Measurements from ENCODE around the gene SETDB2. TPM values are rescaled to one million over a fixed set of nuclear protein-coding genes. Genes with fewer than 3 reads are reported as not detected.

The SETDB2 gene
- total RNA-seq, 1 experiment from 2014 or later = 14.7 TPM

DNA sequence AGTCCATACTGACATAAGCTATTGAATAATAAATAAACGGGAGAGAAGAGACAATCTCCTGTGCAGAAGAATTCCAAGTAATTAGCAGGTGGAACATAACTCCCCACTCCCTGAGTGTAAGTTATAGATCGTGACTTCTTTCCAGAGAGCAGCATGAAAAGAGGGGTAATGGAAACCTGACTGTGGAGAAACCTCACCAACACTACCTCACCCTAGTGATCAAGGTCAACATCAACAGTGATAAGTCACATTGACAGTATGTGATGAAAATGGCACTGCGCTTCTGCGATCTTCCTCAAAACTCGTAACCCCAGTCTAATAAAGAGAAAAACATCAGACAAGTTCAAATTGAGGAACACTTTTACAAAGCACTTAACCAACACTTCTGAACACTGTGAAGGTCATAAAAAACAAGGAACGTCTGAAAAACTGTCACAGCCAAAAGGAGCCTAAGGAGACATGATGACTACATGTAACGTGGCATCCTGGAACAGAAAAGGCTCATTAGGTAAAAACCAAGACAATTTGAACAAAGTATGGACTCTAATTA is 20.0 kb upstream of the SETDB2 start:
- Mint-ChIP-seq H3K36me3 (ENCODE audit: insufficient read depth, unreplicated experiment) (no peaks in the 10 kb centered on the region), H3K9me3 (ENCODE audit: unreplicated experiment) (no peaks in the 10 kb centered on the region), H3K27me3 (ENCODE audit: insufficient read depth, unreplicated experiment) (no peaks in the 10 kb centered on the region), H3K27ac (ENCODE audit: unreplicated experiment) (no peak overlapping the region), H3K4me3 (ENCODE audit: unreplicated experiment) (no peak overlapping the region), H3K4me1 (ENCODE audit: low read depth, unreplicated experiment) (peaks cover 4% of the 10 kb centered on the region)
- no peaks in the 10 kb centered on the region for H3K9me3 ChIP-seq
- no peaks in the 10 kb centered on the region for H3K27me3 ChIP-seq (replicated peaks; ENCODE audit: control insufficient read depth, insufficient read depth, low read length)
- ChIA-PET CTCF (no interaction called here), POLR2A (no interaction called here)
- intact Hi-C loops (cut with micrococcal nuclease; ENCODE audit: unreplicated experiment) = loop anchor here (5.0 kb wide), 1 partner anchor 122 kb away; no protein-coding TSS in a partner anchor
- TF ChIP-seq, protein P1, sequence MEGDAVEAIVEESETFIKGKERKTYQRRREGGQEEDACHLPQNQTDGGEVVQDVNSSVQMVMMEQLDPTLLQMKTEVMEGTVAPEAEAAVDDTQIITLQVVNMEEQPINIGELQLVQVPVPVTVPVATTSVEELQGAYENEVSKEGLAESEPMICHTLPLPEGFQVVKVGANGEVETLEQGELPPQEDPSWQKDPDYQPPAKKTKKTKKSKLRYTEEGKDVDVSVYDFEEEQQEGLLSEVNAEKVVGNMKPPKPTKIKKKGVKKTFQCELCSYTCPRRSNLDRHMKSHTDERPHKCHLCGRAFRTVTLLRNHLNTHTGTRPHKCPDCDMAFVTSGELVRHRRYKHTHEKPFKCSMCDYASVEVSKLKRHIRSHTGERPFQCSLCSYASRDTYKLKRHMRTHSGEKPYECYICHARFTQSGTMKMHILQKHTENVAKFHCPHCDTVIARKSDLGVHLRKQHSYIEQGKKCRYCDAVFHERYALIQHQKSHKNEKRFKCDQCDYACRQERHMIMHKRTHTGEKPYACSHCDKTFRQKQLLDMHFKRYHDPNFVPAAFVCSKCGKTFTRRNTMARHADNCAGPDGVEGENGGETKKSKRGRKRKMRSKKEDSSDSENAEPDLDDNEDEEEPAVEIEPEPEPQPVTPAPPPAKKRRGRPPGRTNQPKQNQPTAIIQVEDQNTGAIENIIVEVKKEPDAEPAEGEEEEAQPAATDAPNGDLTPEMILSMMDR (IDR thresholded peaks at IDR 0.05; ENCODE audit: insufficient read depth in 1 of 2, low read depth in 1 of 2, low read length in 1 of 2, severe bottlenecking in 1 of 2, unreplicated experiment in 1 of 2) = no peak
- BruUV-seq (replicated peaks) = no TSS peak
- H3K4me1 ChIP-seq = no peaks in the 10 kb centered on the region
- H3K4me3 ChIP-seq (ENCODE audit: low read depth, low read length) = no peak overlapping the region
- no peak for DNase-seq
- H3K36me3 ChIP-seq (ENCODE audit: control insufficient read depth, insufficient read depth, low read length) = no peaks in the 10 kb centered on the region

DNA sequence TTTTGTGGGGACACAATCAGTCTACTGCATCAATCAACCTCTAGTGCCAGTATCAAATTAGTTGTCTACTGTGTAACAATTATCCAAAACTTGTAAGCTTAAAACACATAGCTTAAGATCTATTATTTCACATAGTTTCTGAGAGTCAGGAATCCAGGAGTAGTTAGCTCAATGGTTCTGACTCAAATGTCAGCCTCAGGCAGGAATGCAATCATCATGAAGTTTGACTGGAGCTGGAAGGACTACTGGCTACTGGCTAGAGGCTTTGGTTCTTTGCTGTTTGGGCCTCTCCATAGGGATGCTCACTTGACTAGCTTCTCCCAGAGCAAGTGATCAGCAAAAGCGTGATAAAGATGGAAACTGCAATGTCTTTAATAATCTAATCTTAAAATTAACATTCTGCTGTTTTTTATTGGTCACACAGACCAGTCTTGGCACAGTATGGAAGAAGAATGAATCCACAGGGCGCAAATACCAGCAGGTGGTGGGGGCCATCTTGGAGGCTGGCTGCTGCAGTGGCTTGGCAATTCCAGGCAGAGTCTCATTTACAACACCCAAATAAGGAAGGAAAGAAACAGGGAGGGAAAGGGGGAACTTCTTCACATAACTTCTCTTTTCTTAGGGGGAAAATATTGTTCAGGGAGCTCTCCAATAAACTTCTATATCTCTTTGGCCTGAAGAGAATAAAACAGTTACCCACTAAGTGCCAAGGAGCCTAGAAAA is 15.9 kb upstream of the SETDB2 start:
- H3K9me3 ChIP-seq = no peaks in the 10 kb centered on the region
- DNase-seq = no peak
- H3K4me1 Mint-ChIP-seq (ENCODE audit: low read depth, unreplicated experiment) = no peaks in the 10 kb centered on the region
- no peaks in the 10 kb centered on the region for H3K4me1 ChIP-seq
- no peak overlapping the region for H3K4me3 ChIP-seq (ENCODE audit: low read depth, low read length)
- no peaks in the 10 kb centered on the region for H3K36me3 Mint-ChIP-seq (ENCODE audit: insufficient read depth, unreplicated experiment)
- intact Hi-C loops (cut with micrococcal nuclease; ENCODE audit: unreplicated experiment) = no loop called here
- H3K27me3 Mint-ChIP-seq (ENCODE audit: insufficient read depth, unreplicated experiment) = no peaks in the 10 kb centered on the region
- CTCF ChIA-PET = interaction anchor here (1.3 kb wide), 1 partner anchor 146 kb away, joined by 3 read pairs; no protein-coding TSS in a partner anchor
- TF ChIP-seq, protein P1 (IDR thresholded peaks at IDR 0.05; ENCODE audit: insufficient read depth in 1 of 2, low read depth in 1 of 2, low read length in 1 of 2, severe bottlenecking in 1 of 2, unreplicated experiment in 1 of 2) = no peak
- H3K9me3 Mint-ChIP-seq (ENCODE audit: unreplicated experiment) = no peaks in the 10 kb centered on the region
- no peaks in the 10 kb centered on the region for H3K36me3 ChIP-seq (ENCODE audit: control insufficient read depth, insufficient read depth, low read length)
- no peaks in the 10 kb centered on the region for H3K27me3 ChIP-seq (replicated peaks; ENCODE audit: control insufficient read depth, insufficient read depth, low read length)
- H3K4me3 Mint-ChIP-seq (ENCODE audit: unreplicated experiment) = no peak overlapping the region
- H3K27ac Mint-ChIP-seq (ENCODE audit: unreplicated experiment) = no peak overlapping the region
- no TSS peak for BruUV-seq (replicated peaks)
- POLR2A ChIA-PET = interaction anchor here (1.6 kb wide), 1 partner anchor 16 kb away, joined by 6 read pairs; the partner anchor contains the start of genes CAB39L and SETDB2

DNA sequence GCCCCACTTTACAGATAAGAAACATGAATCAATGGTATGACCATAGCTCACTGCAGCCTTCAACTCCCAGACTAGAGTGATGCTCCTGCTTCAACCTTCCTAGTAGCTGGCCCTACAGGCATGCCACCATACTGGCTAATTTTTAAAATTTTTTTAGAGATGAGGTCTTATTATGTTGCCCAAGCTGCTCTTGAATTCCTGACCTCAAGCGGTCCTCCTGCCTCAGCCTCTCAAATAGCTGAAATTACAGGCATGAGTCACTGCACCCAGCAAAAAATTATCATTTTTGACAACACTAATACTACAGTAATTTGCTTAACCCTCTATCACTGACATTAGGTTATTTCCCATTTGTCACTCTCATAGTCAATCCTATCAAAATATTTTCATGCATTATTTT is 15.0 kb upstream of the SETDB2 start:
- H3K27ac Mint-ChIP-seq (ENCODE audit: unreplicated experiment) = no peak overlapping the region
- ChIA-PET POLR2A (no interaction called here), CTCF (no interaction called here)
- H3K9me3 Mint-ChIP-seq (ENCODE audit: unreplicated experiment) = no peaks in the 10 kb centered on the region
- no peak for DNase-seq
- no peak overlapping the region for H3K4me3 Mint-ChIP-seq (ENCODE audit: unreplicated experiment)
- Histone ChIP-seq H3K4me1 (no peaks in the 10 kb centered on the region), H3K36me3 (ENCODE audit: control insufficient read depth, insufficient read depth, low read length) (no peaks in the 10 kb centered on the region), H3K27me3 (replicated peaks; ENCODE audit: control insufficient read depth, insufficient read depth, low read length) (no peaks in the 10 kb centered on the region), H3K9me3 (no peaks in the 10 kb centered on the region), H3K4me3 (ENCODE audit: low read depth, low read length) (no peak overlapping the region)
- TF ChIP-seq, protein P1 (IDR thresholded peaks at IDR 0.05; ENCODE audit: insufficient read depth in 1 of 2, low read depth in 1 of 2, low read length in 1 of 2, severe bottlenecking in 1 of 2, unreplicated experiment in 1 of 2) = no peak
- no TSS peak for BruUV-seq (replicated peaks)
- H3K4me1 Mint-ChIP-seq (ENCODE audit: low read depth, unreplicated experiment) = no peaks in the 10 kb centered on the region
- intact Hi-C loops (cut with micrococcal nuclease; ENCODE audit: unreplicated experiment) = no loop called here
- no peaks in the 10 kb centered on the region for H3K36me3 Mint-ChIP-seq (ENCODE audit: insufficient read depth, unreplicated experiment)
- H3K27me3 Mint-ChIP-seq (ENCODE audit: insufficient read depth, unreplicated experiment) = no peaks in the 10 kb centered on the region

Data from Caco-2 (cell line).